ENCODE measurements around the gene TMEM243.

TMEM243 gene

DNA sequence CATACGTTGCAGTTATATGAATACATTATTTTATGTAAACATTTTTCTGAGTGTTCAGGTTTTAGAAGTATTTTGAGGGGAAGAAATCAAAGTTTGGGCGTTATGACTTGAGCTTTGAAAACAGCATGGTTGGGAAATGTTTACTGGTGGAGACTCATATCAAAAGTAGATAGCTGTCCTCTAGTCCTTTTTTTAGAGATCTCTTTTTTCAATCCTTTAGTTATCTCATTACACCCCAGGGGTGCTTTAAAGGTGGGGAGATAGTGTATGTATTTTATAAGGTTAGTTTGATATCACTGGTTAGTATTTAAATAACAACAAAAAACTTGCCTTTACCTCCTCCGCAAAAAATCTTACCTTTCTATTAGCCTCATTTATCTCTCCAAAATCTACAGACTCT, 65.0 kb downstream of the TMEM243 start:
- Histone ChIP-seq H3K27ac (ENCODE audit: low read depth, low read length) (peak overlapping the region; percentile 83), H3K4me2 (ENCODE audit: low read depth, low read length, poor library complexity, severe bottlenecking) (peak overlapping the region; percentile 95), H3K36me3 (ENCODE audit: low read length) (peaks cover 59% of the 10 kb centered on the region), H3K4me3 (ENCODE audit: insufficient read depth, low read length, poor library complexity, severe bottlenecking) (peak overlapping the region; percentile 88), H3F3A (ENCODE audit: insufficient read depth) (peaks cover 28% of the 10 kb centered on the region), H4K20me1 (ENCODE audit: low read depth, low read length) (peaks cover 60% of the 10 kb centered on the region), H3K9me2 (replicated peaks; ENCODE audit: insufficient read depth, low read length) (no peaks in the 10 kb centered on the region), H3K9ac (ENCODE audit: low read length) (peak overlapping the region; percentile 93), H3K27me3 (ENCODE audit: low read length) (no peaks in the 10 kb centered on the region), H2AFZ (ENCODE audit: low read depth, low read length, severe bottlenecking) (no peak overlapping the region), H3K9me3 (ENCODE audit: insufficient read depth, low read length) (no peaks in the 10 kb centered on the region), H3K79me2 (ENCODE audit: insufficient read depth, low read length) (peaks cover 73% of the 10 kb centered on the region)
- no peak for TF ChIP-seq CTCF (IDR thresholded peaks at IDR 0.05; ENCODE audit: insufficient read depth, low read length, poor library complexity, severe bottlenecking)
- TF ChIP-seq EZH2phosphoT487 (conservative IDR thresholded peaks at IDR 0.05; ENCODE audit: low read length) = no peak

- Histone ChIP-seq H3K4me3 (ENCODE audit: insufficient read depth, low read length, poor library complexity, severe bottlenecking) (peak overlapping the region; percentile 88), H3K79me2 (ENCODE audit: insufficient read depth, low read length) (peaks cover 69% of the 10 kb centered on the region), H3K27ac (ENCODE audit: low read depth, low read length) (peak overlapping the region; percentile 83), H3F3A (ENCODE audit: insufficient read depth) (peaks cover 28% of the 10 kb centered on the region), H3K4me2 (ENCODE audit: low read depth, low read length, poor library complexity, severe bottlenecking) (peak overlapping the region; percentile 95), H2AFZ (ENCODE audit: low read depth, low read length, severe bottlenecking) (no peak overlapping the region), H3K36me3 (ENCODE audit: low read length) (peaks cover 55% of the 10 kb centered on the region), H4K20me1 (ENCODE audit: low read depth, low read length) (peaks cover 56% of the 10 kb centered on the region), H3K9me3 (ENCODE audit: insufficient read depth, low read length) (no peaks in the 10 kb centered on the region), H3K27me3 (ENCODE audit: low read length) (no peaks in the 10 kb centered on the region), H3K9me2 (replicated peaks; ENCODE audit: insufficient read depth, low read length) (no peaks in the 10 kb centered on the region), H3K9ac (ENCODE audit: low read length) (peak overlapping the region; percentile 93)
- no peak for TF ChIP-seq EZH2phosphoT487 (conservative IDR thresholded peaks at IDR 0.05; ENCODE audit: low read length)
- TF ChIP-seq CTCF (IDR thresholded peaks at IDR 0.05; ENCODE audit: insufficient read depth, low read length, poor library complexity, severe bottlenecking) = no peak
These were observed 65.4 kb downstream of the TMEM243 start for GRCh38 chr7:87154166-87154565.

- Histone ChIP-seq H3K79me2 (ENCODE audit: insufficient read depth, low read length) (peaks cover 58% of the 10 kb centered on the region), H3K4me2 (ENCODE audit: low read depth, low read length, poor library complexity, severe bottlenecking) (peak overlapping the region; percentile 95), H3F3A (ENCODE audit: insufficient read depth) (peaks cover 27% of the 10 kb centered on the region), H3K27ac (ENCODE audit: low read depth, low read length) (peak overlapping the region; percentile 83), H3K4me3 (ENCODE audit: insufficient read depth, low read length, poor library complexity, severe bottlenecking) (peak overlapping the region; percentile 88), H3K9me2 (replicated peaks; ENCODE audit: insufficient read depth, low read length) (no peaks in the 10 kb centered on the region), H3K9me3 (ENCODE audit: insufficient read depth, low read length) (no peaks in the 10 kb centered on the region), H4K20me1 (ENCODE audit: low read depth, low read length) (peaks cover 45% of the 10 kb centered on the region), H2AFZ (ENCODE audit: low read depth, low read length, severe bottlenecking) (peak overlapping the region; percentile 92), H3K36me3 (ENCODE audit: low read length) (peaks cover 44% of the 10 kb centered on the region), H3K27me3 (ENCODE audit: low read length) (no peaks in the 10 kb centered on the region), H3K9ac (ENCODE audit: low read length) (peak overlapping the region; percentile 93)
- TF ChIP-seq CTCF (IDR thresholded peaks at IDR 0.05; ENCODE audit: insufficient read depth, low read length, poor library complexity, severe bottlenecking) (no peak), EZH2phosphoT487 (conservative IDR thresholded peaks at IDR 0.05; ENCODE audit: low read length) (no peak)
These were observed 66.5 kb downstream of the TMEM243 start for GRCh38 chr7:87152897-87153641.

All from SU-DHL-6 (cell line).